DOHH2 (cell line): ENCODE results near the gene C2orf78.

ENCODE experiments used
- H3F3A ChIP-seq: fragments of 200-600 bp; sonication (generic), shearing (Covaris generic); 2 replicates; pipeline ENCODE4 v1.6.0; 2016; ENCODE audit warnings: antibody characterized with exemption, mild to moderate bottlenecking; ENCODE audit not compliant: control insufficient read depth, insufficient read depth
- H3K27ac ChIP-seq: fragments of 200-600 bp; sonication (generic); 2 replicates; pipeline ENCODE4 v1.5.1; 2014; ENCODE audit warnings: low read depth, mild to moderate bottlenecking, low read length, moderate library complexity
- H3K27me3 ChIP-seq: fragments of 200-600 bp; sonication (generic); 2 replicates; pipeline ENCODE4 v1.6.1; 2014; ENCODE audit warnings: mild to moderate bottlenecking, low read length, mixed read lengths; ENCODE audit not compliant: control insufficient read depth
- H3K36me3 ChIP-seq: fragments of 200-600 bp; sonication (generic); 2 replicates; pipeline ENCODE4 v1.6.1; 2014; ENCODE audit warnings: mild to moderate bottlenecking, low read length, moderate library complexity, mixed read lengths; ENCODE audit not compliant: control insufficient read depth
- H3K4me1 ChIP-seq: fragments of 200-600 bp; sonication (generic); 2 replicates; pipeline ENCODE4 v1.6.1; 2014; ENCODE audit warnings: mild to moderate bottlenecking, low read length, mixed read lengths; ENCODE audit not compliant: control insufficient read depth
- H3K4me2 ChIP-seq: fragments of 200-600 bp; sonication (generic); 2 replicates; pipeline ENCODE4 v1.6.0; 2014; ENCODE audit warnings: mild to moderate bottlenecking, low read length, moderate library complexity
- H3K4me3 ChIP-seq: fragments of 200-600 bp; sonication (generic); 2 replicates; pipeline ENCODE4 v1.5.1; 2014; ENCODE audit warnings: mild to moderate bottlenecking, low read length, mixed read lengths
- H3K79me2 ChIP-seq: fragments of 200-600 bp; sonication (generic); 2 replicates; pipeline ENCODE4 v1.6.1; 2014; ENCODE audit warnings: mild to moderate bottlenecking, low read length, mixed read lengths; ENCODE audit not compliant: control insufficient read depth
- H3K9me2 ChIP-seq: fragments of 200-600 bp; sonication (generic); replicated peaks from 2 replicates; pipeline ENCODE4 v1.6.1; 2014; ENCODE audit warnings: mild to moderate bottlenecking, low read length, mixed read lengths; ENCODE audit not compliant: control insufficient read depth
- H3K9me3 ChIP-seq: fragments of 200-600 bp; sonication (generic); 2 replicates; pipeline ENCODE4 v1.6.1; 2014; ENCODE audit warnings: antibody characterized with exemption, low read length, mixed read lengths; ENCODE audit not compliant: control insufficient read depth, insufficient read depth
- H4K20me1 ChIP-seq: fragments of 200-600 bp; sonication (generic); 2 replicates; pipeline ENCODE4 v1.6.0; 2014; ENCODE audit warnings: low read depth, mild to moderate bottlenecking, antibody characterized with exemption, low read length, moderate library complexity; ENCODE audit not compliant: control insufficient read depth, insufficient read depth
- CTCF ChIP-seq: fragments of 200-600 bp; sonication (generic); IDR thresholded peaks from one replicate; pipeline ENCODE4 v1.5.1; 2014; ENCODE audit warnings: antibody characterized with exemption, mild to moderate bottlenecking, low read depth, low read length; ENCODE audit not compliant: poor library complexity, severe bottlenecking
- EZH2phosphoT487 ChIP-seq: fragments of 200-600 bp; sonication (generic); IDR thresholded peaks from 2 replicates; pipeline ENCODE4 v1.6.1; 2017; ENCODE audit warnings: borderline replicate concordance, mild to moderate bottlenecking, antibody characterized with exemption, low read length, moderate library complexity, mixed read lengths

C2orf78 gene

GRCh38 chr2:73739101-73739500 lies 44.9 kb upstream of the C2orf78 start:
- H4K20me1 ChIP-seq, result no peaks in the 10 kb centered on the region
- peaks cover 14% of the 10 kb centered on the region for H3K36me3 ChIP-seq
- TF ChIP-seq CTCF, result no peak
- TF ChIP-seq EZH2phosphoT487, result no peak
- no peak overlapping the region for H3K4me3 ChIP-seq
- no peaks in the 10 kb centered on the region for H3K9me2 ChIP-seq
- H3K27ac ChIP-seq, result no peak overlapping the region
- H3K79me2 ChIP-seq, result peaks cover 29% of the 10 kb centered on the region
- H3K4me2 ChIP-seq, result no peak overlapping the region
- H3K9me3 ChIP-seq, result no peaks in the 10 kb centered on the region
- peaks cover 18% of the 10 kb centered on the region for H3K4me1 ChIP-seq
- no peaks in the 10 kb centered on the region for H3F3A ChIP-seq
- no peaks in the 10 kb centered on the region for H3K27me3 ChIP-seq

GRCh38 chr2:73740767-73741166 lies 43.2 kb upstream of the C2orf78 start:
- H3K27me3 ChIP-seq, result no peaks in the 10 kb centered on the region
- no peak overlapping the region for H3K27ac ChIP-seq
- no peaks in the 10 kb centered on the region for H3F3A ChIP-seq
- H3K36me3 ChIP-seq, result peaks cover 7% of the 10 kb centered on the region; the same call in 1 of the 2 replicates
- H3K4me2 ChIP-seq, result no peak overlapping the region
- H3K9me3 ChIP-seq, result no peaks in the 10 kb centered on the region
- peaks cover 13% of the 10 kb centered on the region for H3K79me2 ChIP-seq
- TF ChIP-seq EZH2phosphoT487 (no peak), CTCF (no peak)
- H3K4me3 ChIP-seq, result no peak overlapping the region
- H4K20me1 ChIP-seq, result no peaks in the 10 kb centered on the region
- H3K9me2 ChIP-seq, result no peaks in the 10 kb centered on the region
- H3K4me1 ChIP-seq, result peaks cover 16% of the 10 kb centered on the region

- Histone ChIP-seq H3K79me2 (no peaks in the 10 kb centered on the region), H3K9me3 (no peaks in the 10 kb centered on the region), H3K27me3 (no peaks in the 10 kb centered on the region), H3F3A (no peaks in the 10 kb centered on the region), H3K4me1 (no peaks in the 10 kb centered on the region), H3K27ac (no peak overlapping the region), H3K36me3 (no peaks in the 10 kb centered on the region), H4K20me1 (no peaks in the 10 kb centered on the region), H3K9me2 (no peaks in the 10 kb centered on the region), H3K4me3 (no peak overlapping the region), H3K4me2 (no peak overlapping the region)
- no peak for TF ChIP-seq CTCF
- TF ChIP-seq EZH2phosphoT487, result no peak
These were observed 37.7 kb upstream of the C2orf78 start for GRCh38 chr2:73746015-73746876.
